Measurements from ENCODE around the gene NDUFAF8. TPM values are rescaled to one million over a fixed set of nuclear protein-coding genes. Genes with fewer than 3 reads are reported as not detected.

The NDUFAF8 gene
- total RNA-seq, 4 donors from 2014 or later, result 1.8 to 31.9 (median 6.7) TPM

- Histone ChIP-seq H3K27ac (no peak overlapping the region), H3K4me3 (no peak overlapping the region), H3K4me1 (no peaks in the 10 kb centered on the region), H3K9me3 (no peaks in the 10 kb centered on the region), H3K36me3 (no peaks in the 10 kb centered on the region), H3K27me3 (no peaks in the 10 kb centered on the region)
- intact Hi-C loops (cut with DNase I; ENCODE audit: low total_unique reads), result no loop called here
- TF ChIP-seq POLR2A (IDR thresholded peaks at IDR 0.05) (no peak), CTCF (IDR thresholded peaks at IDR 0.05) (peak; percentile 14 to 59 (median 22))
- DNase-seq, result no peak
Observed at GRCh38 chr17:81200695-81201580, 38.2 kb upstream of the NDUFAF8 start.

GRCh38 chr17:81202318-81202717, 36.8 kb upstream of the NDUFAF8 start:
- Histone ChIP-seq H3K4me3 (no peak overlapping the region), H3K36me3 (no peaks in the 10 kb centered on the region), H3K27ac (no peak overlapping the region), H3K4me1 (no peaks in the 10 kb centered on the region), H3K9me3 (no peaks in the 10 kb centered on the region), H3K27me3 (no peaks in the 10 kb centered on the region)
- intact Hi-C loops (cut with DNase I; ENCODE audit: low total_unique reads), result no loop called here
- no peak for TF ChIP-seq POLR2A (IDR thresholded peaks at IDR 0.05)
- no peak for TF ChIP-seq CTCF (IDR thresholded peaks at IDR 0.05)
- DNase-seq, result no peak

GRCh38 chr17:81203136-81203535, 36.0 kb upstream of the NDUFAF8 start:
- H3K36me3 ChIP-seq, result no peaks in the 10 kb centered on the region
- no peak overlapping the region for H3K4me3 ChIP-seq
- no peak overlapping the region for H3K27ac ChIP-seq
- H3K4me1 ChIP-seq, result no peaks in the 10 kb centered on the region
- no peaks in the 10 kb centered on the region for H3K9me3 ChIP-seq
- H3K27me3 ChIP-seq, result no peaks in the 10 kb centered on the region
- TF ChIP-seq CTCF (IDR thresholded peaks at IDR 0.05), result no peak
- no peak for TF ChIP-seq POLR2A (IDR thresholded peaks at IDR 0.05)
- intact Hi-C loops (cut with DNase I; ENCODE audit: low total_unique reads), result no loop called here
- no peak for DNase-seq

- no peaks in the 10 kb centered on the region for H3K36me3 ChIP-seq
- H3K4me3 ChIP-seq, result no peak overlapping the region
- no peak for DNase-seq
- H3K9me3 ChIP-seq, result no peaks in the 10 kb centered on the region
- H3K4me1 ChIP-seq, result no peaks in the 10 kb centered on the region
- H3K27me3 ChIP-seq, result no peaks in the 10 kb centered on the region
- intact Hi-C loops (cut with DNase I; ENCODE audit: low total_unique reads), result no loop called here
- H3K27ac ChIP-seq, result no peak overlapping the region
- TF ChIP-seq POLR2A (IDR thresholded peaks at IDR 0.05), result no peak
Observed at GRCh38 chr17:81204578-81204977, 34.5 kb upstream of the NDUFAF8 start.

- TF ChIP-seq CTCF (IDR thresholded peaks at IDR 0.05), result no peak
- no peak for TF ChIP-seq POLR2A (IDR thresholded peaks at IDR 0.05)
- intact Hi-C loops (cut with DNase I; ENCODE audit: low total_unique reads), result no loop called here
Observed at GRCh38 chr17:81206166-81206565, 33.0 kb upstream of the NDUFAF8 start.

More at GRCh38 chr17:81206166-81206565, 33.0 kb upstream of the NDUFAF8 start:
- Histone ChIP-seq H3K4me1 (no peaks in the 10 kb centered on the region), H3K27ac (no peak overlapping the region), H3K27me3 (no peaks in the 10 kb centered on the region), H3K36me3 (no peaks in the 10 kb centered on the region), H3K4me3 (no peak overlapping the region), H3K9me3 (no peaks in the 10 kb centered on the region)
- DNase-seq, result no peak

Measured in uterus (tissue), 4 donors.